Stimulated activated naive B cell treated with anti-CD40 and anti-IgM and Interleukin-4, amounts not matched to agents 10 μg/mL and 1 μg/mL and 100 μg/mL, for 72 hours (primary cell): ENCODE measurements around the gene MSH5.
A peak's percentile ranks its signal among the peaks of the same experiment; 100 is the strongest.
"Not testable (repeated sequence)": the region's sequence is repeated elsewhere in the genome, so short reads cannot be mapped to it uniquely, and the experiment has no call there.

Experiments
- ATAC-seq, 2 donors: fragments of 150-1000 bp; cut with Tn5 transposase; replicated peaks; 2 replicates each; pipeline ENCODE4 v1.10.0; 2021; ENCODE audit warnings: moderate library complexity in 1 of 2
- DNase-seq: peaks from one replicate; pipeline ENCODE4 v3.0.0; 2021
- H3K27ac Mint-ChIP-seq: one replicate; pipeline ENCODE4 v1.8.0; 2022; ENCODE audit warnings: mild to moderate bottlenecking, mixed read lengths
- H3K27me3 Mint-ChIP-seq, 2 donors: one replicate each; pipeline ENCODE4 v1.8.0; 2022; ENCODE audit warnings: mixed read lengths in 2 of 2
- H3K36me3 Mint-ChIP-seq, 2 donors: one replicate each; pipeline ENCODE4 v1.8.0; 2022; ENCODE audit warnings: mixed read lengths in 2 of 2, mild to moderate bottlenecking in 1 of 2
- H3K4me1 Mint-ChIP-seq, 2 donors: one replicate each; pipeline ENCODE4 v1.8.0; 2022; ENCODE audit warnings: mixed read lengths in 2 of 2, mild to moderate bottlenecking in 1 of 2
- H3K4me3 Mint-ChIP-seq, 2 donors: one replicate each; pipeline ENCODE4 v1.8.0; 2022; ENCODE audit warnings: mild to moderate bottlenecking in 2 of 2, mixed read lengths in 2 of 2, moderate library complexity in 1 of 2
- H3K9me3 Mint-ChIP-seq, 2 donors: one replicate each; pipeline ENCODE4 v1.8.0; 2022; ENCODE audit warnings: mixed read lengths in 2 of 2, mild to moderate bottlenecking in 1 of 2

Gene MSH5

DNA sequence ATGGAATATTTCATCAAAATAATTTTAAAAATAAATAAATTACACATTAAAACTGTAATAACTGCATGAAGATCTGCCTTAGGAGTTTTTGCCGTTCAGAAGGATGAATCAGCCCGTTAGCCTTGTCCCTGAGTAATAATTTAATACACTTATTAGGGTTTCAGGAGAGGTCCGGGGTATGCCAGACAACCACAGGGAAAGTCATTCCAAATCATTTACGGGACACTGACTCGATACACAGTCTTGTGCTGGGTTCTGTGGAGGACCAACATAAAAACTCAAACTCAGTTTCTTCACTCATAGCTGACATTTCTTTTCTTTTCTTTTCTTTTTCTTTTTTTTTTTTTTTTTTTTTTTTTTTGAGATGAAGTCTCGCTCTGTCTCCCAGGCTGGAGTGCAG lies 33.9 kb upstream of the MSH5 start:
- ATAC-seq = no peak
- H3K4me3 Mint-ChIP-seq = no peak overlapping the region
- peaks cover 18 to 30% of the 10 kb centered on the region in 2 donors for H3K4me1 Mint-ChIP-seq
- peaks cover 4 to 11% of the 10 kb centered on the region in 2 donors for H3K36me3 Mint-ChIP-seq
- no peak for DNase-seq
- no peaks in the 10 kb centered on the region for H3K27me3 Mint-ChIP-seq
- no peaks in the 10 kb centered on the region for H3K9me3 Mint-ChIP-seq
- no peak overlapping the region for H3K27ac Mint-ChIP-seq

DNA sequence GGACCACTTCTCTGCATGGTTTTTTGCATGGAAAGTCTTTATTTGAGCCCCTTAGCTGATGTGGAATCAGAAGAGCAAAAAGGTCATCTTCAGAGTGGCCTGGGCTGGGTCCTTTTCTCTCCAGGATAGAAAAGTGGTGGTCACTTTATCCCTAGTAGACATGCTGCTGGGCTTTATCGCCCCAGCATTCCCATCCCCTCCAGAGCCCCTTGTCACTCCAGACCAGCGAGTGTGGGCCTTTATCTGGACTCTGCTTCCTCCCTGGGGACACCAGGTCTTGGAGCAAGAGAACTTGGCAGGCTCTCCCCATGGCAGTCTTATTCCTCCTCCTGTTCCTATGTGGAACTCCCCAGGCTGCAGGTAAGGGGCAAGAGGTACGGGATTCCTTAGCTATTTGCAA lies 33.2 kb upstream of the MSH5 start, which contains the start of gene LY6G6F:
TSS of gene LY6G6F (plus strand) at position 268 of the 400 bp plus-strand sequence. CDS start at position 309, 41 bp downstream.
- no peak for ATAC-seq
- Mint-ChIP-seq H3K27ac (peak within 1 kb of the TSS; percentile 47), H3K9me3 (no peaks in the 10 kb centered on the region), H3K4me3 (no peak within 1 kb of the TSS), H3K27me3 (no peaks in the 10 kb centered on the region), H3K36me3 (peaks cover 4 to 7% of the 10 kb centered on the region in 2 donors), H3K4me1 (peaks cover 15 to 28% of the 10 kb centered on the region in 2 donors)
- no peak for DNase-seq

DNA sequence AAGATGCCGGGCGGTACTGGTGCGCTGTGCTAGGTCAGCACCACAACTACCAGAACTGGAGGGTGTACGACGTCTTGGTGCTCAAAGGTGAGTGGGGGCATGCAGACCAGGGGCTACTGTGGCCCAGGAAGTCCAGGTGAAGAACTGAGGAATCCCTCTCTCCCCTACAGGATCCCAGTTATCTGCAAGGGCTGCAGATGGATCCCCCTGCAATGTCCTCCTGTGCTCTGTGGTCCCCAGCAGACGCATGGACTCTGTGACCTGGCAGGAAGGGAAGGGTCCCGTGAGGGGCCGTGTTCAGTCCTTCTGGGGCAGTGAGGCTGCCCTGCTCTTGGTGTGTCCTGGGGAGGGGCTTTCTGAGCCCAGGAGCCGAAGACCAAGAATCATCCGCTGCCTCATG lies 32.1 kb upstream of the MSH5 start:
- DNase-seq (no peak), ATAC-seq (no peak)
- no peak overlapping the region for H3K27ac Mint-ChIP-seq
- no peaks in the 10 kb centered on the region for H3K27me3 Mint-ChIP-seq
- H3K4me1 Mint-ChIP-seq = peaks cover 11 to 25% of the 10 kb centered on the region in 2 donors
- no peaks in the 10 kb centered on the region for H3K9me3 Mint-ChIP-seq
- H3K4me3 Mint-ChIP-seq = no peak overlapping the region
- peaks cover under 1% of the 10 kb centered on the region in 2 donors for H3K36me3 Mint-ChIP-seq

DNA sequence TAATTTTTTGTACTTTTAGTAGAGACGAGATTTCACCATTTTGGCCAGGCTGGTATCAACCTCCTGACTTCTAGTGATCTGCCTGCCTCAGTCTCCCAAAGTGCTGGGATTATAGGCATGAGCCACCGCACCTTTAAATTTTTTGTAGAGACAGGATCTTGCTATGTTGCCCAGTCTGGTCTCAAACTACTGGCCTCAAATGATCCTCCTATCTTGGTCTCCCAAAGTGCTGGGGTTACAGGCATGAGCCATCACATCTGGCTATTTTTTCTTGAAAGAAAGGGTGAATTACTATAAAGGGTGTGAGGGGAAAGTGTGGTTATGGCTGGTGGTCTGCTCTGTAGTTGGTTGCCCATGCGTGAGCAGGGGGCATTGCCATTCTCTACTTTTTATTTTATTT lies 31.6 kb upstream of the MSH5 start:
- ATAC-seq = no peak
- Mint-ChIP-seq H3K4me1 (peaks cover 11 to 24% of the 10 kb centered on the region in 2 donors), H3K9me3 (no peaks in the 10 kb centered on the region)

DNA sequence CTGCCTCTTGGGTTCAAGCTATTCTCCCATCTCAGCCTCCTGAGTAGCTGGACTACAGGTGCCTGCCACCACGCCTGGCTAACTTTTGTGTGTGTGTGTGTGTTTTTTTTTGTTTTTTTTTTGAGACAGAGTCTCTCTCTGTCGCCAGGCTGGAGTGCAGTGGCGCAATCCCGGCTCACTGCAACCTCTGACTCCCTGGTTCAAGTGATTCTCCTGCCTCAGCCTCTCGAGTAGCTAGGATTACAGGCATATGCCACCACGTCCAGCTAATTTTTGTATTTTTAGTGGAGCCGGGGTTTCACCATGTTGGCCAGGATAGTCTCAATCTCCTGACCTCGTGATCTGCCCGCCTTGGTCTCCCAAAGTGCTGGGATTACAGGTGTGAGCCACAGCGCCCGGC lies 30.6 kb upstream of the MSH5 start:
- not testable (repeated sequence) for H3K27ac Mint-ChIP-seq, DNase-seq, H3K4me3 Mint-ChIP-seq, H3K9me3 Mint-ChIP-seq, H3K36me3 Mint-ChIP-seq, H3K27me3 Mint-ChIP-seq, ATAC-seq
- H3K4me1 Mint-ChIP-seq = peaks cover 9 to 19% of the 10 kb centered on the region in 2 donors

More for the DNA sequence above, 31.6 kb upstream of the MSH5 start:
- Mint-ChIP-seq H3K36me3 (no peaks in the 10 kb centered on the region), H3K27me3 (no peaks in the 10 kb centered on the region), H3K4me3 (no peak overlapping the region), H3K27ac (no peak overlapping the region)
- DNase-seq = no peak

DNA sequence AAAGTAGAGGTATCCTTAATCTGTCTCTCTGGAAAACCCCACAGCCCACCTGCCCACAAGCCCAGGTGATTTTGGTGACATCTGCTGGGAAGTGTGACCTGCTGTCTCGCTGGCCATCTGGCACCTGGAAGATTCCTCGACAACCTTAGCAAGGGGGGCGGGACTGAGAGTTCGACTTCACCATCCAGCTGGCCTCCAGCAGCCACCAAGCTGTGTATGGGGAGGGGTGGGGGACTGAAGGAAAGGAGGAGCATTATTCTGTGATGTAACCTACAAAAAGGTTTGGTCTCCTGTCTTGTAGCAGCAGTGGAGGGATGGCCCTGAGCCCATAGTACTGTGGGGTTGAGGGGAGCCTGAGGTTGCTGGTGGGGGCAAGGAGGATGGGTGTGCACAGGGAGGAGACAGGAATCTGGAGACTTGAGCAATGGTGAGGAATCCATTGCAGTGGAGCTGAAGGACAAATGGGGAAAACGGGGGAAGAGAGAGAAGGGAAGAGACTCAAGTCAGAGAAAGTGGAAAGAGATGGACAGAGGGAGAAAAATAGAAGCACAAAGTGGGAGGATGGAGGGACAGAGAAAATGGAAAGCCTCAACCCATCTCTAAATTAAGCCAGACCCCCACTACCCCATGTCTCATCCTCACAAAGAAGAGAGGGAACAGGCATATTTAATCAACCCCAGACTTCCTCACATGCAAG lies 29.1 kb upstream of the MSH5 start:
- Mint-ChIP-seq H3K36me3 (no peaks in the 10 kb centered on the region), H3K27ac (no peak overlapping the region), H3K27me3 (no peaks in the 10 kb centered on the region), H3K4me3 (no peak overlapping the region), H3K9me3 (no peaks in the 10 kb centered on the region), H3K4me1 (peaks cover 9 to 19% of the 10 kb centered on the region in 2 donors)
- DNase-seq = no peak
- no peak for ATAC-seq

DNA sequence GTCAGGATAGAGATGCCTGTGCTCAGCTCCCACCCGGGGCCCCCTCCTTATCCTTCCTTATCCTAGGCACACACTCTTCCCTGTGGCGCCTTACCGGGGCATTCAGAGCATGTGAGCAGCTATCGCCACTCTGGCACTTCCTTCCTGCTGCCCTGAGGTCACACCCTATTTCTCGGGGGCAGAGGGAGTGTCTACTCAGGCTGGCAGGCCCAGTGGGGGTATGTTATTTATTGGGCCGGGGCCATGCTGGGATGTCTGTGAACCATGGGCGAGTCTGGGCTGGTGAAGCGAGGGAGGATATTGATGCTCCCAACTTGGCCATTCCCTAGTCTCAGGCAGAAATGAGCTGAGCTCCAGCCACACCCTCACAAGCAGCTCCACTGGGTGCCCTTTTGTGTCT lies 28.6 kb upstream of the MSH5 start:
- peaks cover 9 to 19% of the 10 kb centered on the region in 2 donors for H3K4me1 Mint-ChIP-seq
- H3K27me3 Mint-ChIP-seq = no peaks in the 10 kb centered on the region
- H3K36me3 Mint-ChIP-seq = no peaks in the 10 kb centered on the region
- H3K9me3 Mint-ChIP-seq = no peaks in the 10 kb centered on the region
- no peak for DNase-seq
- no peak for ATAC-seq
- H3K4me3 Mint-ChIP-seq = no peak overlapping the region
- no peak overlapping the region for H3K27ac Mint-ChIP-seq

DNA sequence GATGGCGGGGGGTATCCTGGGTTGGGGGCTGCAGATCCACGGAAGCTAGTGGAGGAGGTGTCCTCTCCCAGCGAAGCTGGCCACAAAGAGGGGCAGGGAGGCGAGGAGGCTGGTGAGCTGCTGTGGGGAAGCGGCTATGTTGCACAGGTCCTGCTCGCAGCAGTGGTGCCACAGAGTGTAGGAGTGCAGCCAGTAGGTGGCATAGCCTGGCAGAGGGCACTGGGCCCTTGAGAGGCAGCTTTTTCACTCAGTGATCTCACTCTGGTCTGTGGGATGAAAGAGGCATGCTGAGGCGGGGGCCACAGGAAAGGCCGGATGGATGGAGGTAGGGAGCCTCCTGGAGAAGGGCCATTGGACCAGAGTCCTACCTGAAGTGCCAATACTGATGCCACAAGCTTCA lies 27.5 kb upstream of the MSH5 start:
- Mint-ChIP-seq H3K27ac (no peak overlapping the region), H3K9me3 (no peaks in the 10 kb centered on the region), H3K36me3 (no peaks in the 10 kb centered on the region), H3K4me1 (peaks cover 9 to 19% of the 10 kb centered on the region in 2 donors), H3K4me3 (no peak overlapping the region), H3K27me3 (no peaks in the 10 kb centered on the region)
- DNase-seq (no peak), ATAC-seq (peak; percentile 73 to 76)

DNA sequence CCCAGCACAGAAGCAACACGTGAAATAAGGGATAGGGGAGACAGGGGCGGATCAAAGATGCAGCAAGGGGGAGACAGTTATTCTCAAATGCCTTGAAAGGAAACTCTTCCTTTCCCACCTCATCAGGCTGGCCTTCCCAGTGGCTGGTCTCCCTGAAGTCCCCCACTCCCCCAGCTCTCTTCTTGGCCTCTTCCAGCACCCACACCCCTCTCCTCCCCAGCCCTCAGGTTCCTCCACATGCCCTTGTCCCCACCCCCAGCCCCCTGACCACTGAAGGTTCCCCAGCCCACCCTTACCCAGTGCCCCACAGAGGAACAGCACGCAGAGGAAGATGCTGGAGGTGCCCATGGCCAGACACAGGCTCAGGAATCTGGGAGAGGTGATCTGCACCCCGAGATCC lies 26.3 kb upstream of the MSH5 start:
- Mint-ChIP-seq H3K4me1 (peaks cover 9 to 19% of the 10 kb centered on the region in 2 donors), H3K27ac (no peak overlapping the region), H3K4me3 (no peak overlapping the region), H3K27me3 (no peaks in the 10 kb centered on the region), H3K36me3 (no peaks in the 10 kb centered on the region), H3K9me3 (no peaks in the 10 kb centered on the region)
- DNase-seq (no peak), ATAC-seq (no peak)

DNA sequence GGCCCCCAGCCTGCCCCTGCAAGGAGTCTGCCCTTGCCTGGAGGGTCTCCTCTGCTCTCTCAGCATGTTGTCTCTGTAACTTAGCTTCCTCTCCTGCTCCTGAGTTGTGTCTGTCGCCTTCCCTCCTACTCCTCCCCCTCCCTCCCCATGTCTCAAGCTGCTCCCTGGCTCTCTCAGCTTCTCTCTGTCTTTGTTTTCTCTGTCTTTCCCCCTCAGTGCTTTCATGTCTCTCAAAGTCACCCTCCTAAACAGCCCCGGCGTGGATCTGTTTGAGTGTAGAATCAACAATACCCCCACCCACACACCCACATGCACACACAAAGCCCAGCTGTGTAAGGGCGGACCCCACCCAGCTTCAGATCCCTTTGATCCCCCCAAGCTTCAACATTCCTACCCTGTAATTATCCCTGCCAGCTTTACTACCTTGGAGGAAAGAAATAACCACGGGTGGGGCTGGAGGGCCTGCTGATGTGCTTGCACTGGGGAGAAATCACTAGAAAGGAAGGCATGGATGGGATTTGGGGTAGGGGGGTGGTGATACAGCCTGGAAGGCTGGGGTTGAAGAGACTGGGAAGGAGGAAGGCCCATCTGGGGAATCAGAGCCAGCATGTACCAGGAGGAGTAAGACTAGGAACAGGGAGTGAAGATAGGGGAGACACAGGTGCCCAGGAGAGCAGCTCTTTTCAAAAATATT lies 25.7 kb upstream of the MSH5 start:
- no peak overlapping the region for H3K27ac Mint-ChIP-seq
- no peaks in the 10 kb centered on the region for H3K9me3 Mint-ChIP-seq
- no peaks in the 10 kb centered on the region for H3K36me3 Mint-ChIP-seq
- H3K27me3 Mint-ChIP-seq = no peaks in the 10 kb centered on the region
- DNase-seq (no peak), ATAC-seq (no peak)
- peaks cover 9 to 19% of the 10 kb centered on the region in 2 donors for H3K4me1 Mint-ChIP-seq
- H3K4me3 Mint-ChIP-seq = no peak overlapping the region

DNA sequence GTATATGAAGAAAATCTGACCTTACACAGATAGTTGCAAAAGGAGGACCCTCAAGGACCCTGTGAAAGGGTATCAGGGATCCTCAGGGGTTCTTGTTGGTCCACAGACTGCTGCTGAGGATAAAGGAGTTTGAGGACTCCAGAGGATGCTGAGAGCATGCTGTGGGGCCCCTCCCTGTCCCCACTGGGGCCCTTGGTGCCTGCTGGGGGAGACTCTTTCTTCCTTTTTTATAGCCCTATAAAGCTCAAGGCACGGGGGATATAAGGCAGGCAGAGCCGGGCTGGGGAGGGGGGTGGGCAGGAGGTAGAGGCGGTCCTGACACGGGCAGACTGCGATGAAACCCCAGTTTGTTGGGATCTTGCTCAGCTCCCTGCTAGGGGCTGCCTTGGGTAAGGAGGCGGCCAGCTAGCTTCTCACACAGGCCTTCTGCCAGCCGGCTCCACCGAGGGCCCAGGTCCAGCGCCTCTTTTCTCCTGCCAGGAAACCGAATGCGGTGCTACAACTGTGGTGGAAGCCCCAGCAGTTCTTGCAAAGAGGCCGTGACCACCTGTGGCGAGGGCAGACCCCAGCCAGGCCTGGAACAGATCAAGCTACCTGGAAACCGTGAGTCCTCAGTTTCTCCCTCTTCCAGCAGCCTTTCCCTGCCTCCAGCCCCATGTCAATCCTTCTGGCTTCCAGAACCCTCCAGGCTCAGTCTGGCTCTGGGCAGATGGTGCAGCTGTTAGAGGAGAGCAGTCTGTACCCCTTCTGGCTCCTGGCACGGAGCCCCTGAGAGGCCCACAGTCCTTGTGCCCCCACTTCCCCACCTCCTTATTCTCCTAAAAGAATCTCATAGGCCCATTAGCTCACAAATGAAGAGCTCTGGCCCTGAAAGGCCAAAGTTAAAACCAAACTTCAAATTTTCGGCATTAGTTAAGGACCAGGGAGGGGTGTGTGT lies 24.5 kb upstream of the MSH5 start, which contains the start of gene LY6G6D:
TSS of gene LY6G6D (plus strand) at position 327 of the 937 bp plus-strand sequence. CDS start at position 335, 8 bp downstream.
- Mint-ChIP-seq H3K36me3 (no peaks in the 10 kb centered on the region), H3K4me1 (peaks cover 9 to 18% of the 10 kb centered on the region in 2 donors), H3K4me3 (no peak within 1 kb of the TSS), H3K27ac (no peak within 1 kb of the TSS), H3K9me3 (no peaks in the 10 kb centered on the region), H3K27me3 (no peaks in the 10 kb centered on the region)
- ATAC-seq (no peak), DNase-seq (no peak)

DNA sequence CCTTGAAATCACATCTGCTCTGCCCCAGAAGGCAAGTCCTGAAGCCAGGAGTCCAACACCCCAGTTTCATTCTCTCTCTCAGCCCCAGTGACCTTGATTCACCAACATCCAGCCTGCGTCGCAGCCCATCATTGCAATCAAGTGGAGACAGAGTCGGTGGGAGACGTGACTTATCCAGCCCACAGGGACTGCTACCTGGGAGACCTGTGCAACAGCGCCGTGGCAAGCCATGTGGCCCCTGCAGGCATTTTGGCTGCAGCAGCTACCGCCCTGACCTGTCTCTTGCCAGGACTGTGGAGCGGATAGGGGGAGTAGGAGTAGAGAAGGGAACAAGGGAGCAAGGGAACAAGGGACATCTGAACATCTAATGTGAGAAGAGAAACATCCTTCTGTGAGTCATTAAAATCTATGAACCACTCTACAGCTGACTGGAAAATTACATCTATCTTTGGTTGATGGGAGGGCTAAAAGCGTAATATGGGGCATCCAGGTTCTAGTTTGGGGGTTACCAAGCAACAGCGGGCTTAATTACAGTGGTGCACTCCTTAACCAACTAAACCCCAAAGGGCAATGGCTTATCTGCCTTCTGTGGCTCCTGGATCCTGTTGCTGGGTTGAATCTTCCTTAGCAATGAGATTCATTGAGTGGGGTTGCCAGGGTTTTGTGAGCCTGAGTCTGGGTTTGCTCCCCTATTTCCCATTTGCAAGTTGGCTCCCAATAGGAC lies 22.1 kb upstream of the MSH5 start:
- H3K4me3 Mint-ChIP-seq = no peak overlapping the region
- H3K9me3 Mint-ChIP-seq = no peaks in the 10 kb centered on the region
- ATAC-seq (no peak), DNase-seq (no peak)
- H3K36me3 Mint-ChIP-seq = no peaks in the 10 kb centered on the region
- peaks cover 0 to 2% of the 10 kb centered on the region in 2 donors for H3K4me1 Mint-ChIP-seq
- no peaks in the 10 kb centered on the region for H3K27me3 Mint-ChIP-seq
- no peak overlapping the region for H3K27ac Mint-ChIP-seq

DNA sequence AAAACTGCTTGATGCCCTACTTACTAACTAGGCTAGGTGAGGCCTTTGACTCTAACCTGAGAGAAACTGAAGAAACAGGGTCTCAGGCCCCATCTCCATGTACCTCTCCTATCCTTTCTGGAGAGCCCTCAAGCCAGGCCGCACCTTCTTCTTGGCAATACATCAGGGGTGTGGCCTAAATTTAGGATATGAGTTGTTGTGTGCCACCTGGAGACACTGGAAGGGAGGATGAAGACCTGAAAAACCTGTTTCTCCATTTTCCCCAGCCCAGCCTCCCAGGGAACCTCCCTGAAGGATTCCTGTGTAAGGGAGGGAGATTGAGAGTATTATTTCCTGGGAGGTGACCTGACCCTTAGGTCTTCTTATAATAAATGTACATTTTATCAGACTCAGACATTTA lies 21.5 kb upstream of the MSH5 start:
- Mint-ChIP-seq H3K4me3 (no peak overlapping the region), H3K27me3 (no peaks in the 10 kb centered on the region), H3K27ac (no peak overlapping the region), H3K36me3 (no peaks in the 10 kb centered on the region), H3K4me1 (peaks cover 3 to 4% of the 10 kb centered on the region in 2 donors), H3K9me3 (no peaks in the 10 kb centered on the region)
- DNase-seq = no peak
- no peak for ATAC-seq

DNA sequence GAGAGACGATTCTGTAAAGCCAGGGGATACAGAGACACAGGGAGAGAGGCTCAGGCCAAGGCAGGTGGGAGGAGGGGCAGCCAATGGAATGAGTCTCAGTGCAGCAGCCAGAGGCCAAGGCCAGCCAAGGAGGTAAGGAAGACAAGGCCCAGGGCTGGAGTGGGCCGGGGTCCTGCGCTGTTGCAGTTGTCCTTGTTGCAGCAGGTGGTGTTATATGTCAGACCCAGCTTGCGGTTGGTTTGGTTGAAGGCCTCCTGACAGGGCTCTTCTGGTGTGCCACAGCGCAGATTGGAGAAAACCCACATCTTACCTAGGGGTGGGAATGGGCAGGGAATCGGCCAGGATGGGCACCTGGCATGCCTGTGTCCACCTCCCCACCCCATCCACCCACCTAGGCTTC lies 20.8 kb upstream of the MSH5 start:
- H3K27ac Mint-ChIP-seq = no peak overlapping the region
- peaks cover 8 to 11% of the 10 kb centered on the region in 2 donors for H3K4me1 Mint-ChIP-seq
- DNase-seq = no peak
- no peaks in the 10 kb centered on the region for H3K9me3 Mint-ChIP-seq
- H3K27me3 Mint-ChIP-seq = no peaks in the 10 kb centered on the region
- ATAC-seq = no peak
- no peaks in the 10 kb centered on the region for H3K36me3 Mint-ChIP-seq
- H3K4me3 Mint-ChIP-seq = no peak overlapping the region
